HG03575 (cell line): ENCODE data around the gene IQCE.

ENCODE experiments used
- ATAC-seq: cut with Tn5 transposase; IDR thresholded peaks from one replicate; pipeline ENCODE4 v1.9.1; 2021; ENCODE audit not compliant: unreplicated experiment, insufficient number of reproducible peaks, low FRiP score; ENCODE audit errors: extremely low read depth

Gene IQCE

DNA sequence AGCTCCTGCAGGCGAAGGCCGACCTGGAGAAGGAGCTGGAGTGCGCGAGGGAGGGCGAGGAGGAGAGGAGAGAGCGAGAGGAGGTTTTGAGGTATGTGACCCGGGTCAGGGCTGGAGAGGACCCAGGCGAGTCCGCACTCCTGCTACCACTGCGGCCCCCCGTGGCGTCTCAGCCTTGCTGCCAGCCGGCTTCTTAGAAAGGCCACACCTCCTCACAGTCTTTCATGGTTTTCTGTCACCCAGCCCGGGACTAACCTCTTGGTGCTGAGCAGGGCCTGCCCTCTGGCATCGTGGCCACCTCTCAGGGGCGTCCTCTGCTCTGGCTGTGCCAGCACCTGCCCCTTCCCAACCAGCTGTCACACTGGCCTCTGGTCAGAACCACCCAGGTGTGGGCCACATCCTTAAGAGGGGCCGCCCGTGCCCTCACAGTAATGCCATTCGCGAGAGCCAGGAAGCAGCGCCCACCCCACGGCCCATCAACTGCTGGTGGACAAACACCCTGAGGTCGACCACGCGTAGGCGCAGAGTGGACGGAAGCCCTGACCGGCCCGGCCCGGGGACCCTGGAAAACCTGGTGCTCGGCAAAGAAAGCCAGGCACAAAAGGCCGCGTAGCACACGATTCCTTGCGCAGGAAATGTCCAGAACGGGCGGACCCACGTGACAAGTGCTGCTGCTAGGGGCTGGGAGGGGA, 34.4 kb downstream of the IQCE start:
- ATAC-seq = no peak

DNA sequence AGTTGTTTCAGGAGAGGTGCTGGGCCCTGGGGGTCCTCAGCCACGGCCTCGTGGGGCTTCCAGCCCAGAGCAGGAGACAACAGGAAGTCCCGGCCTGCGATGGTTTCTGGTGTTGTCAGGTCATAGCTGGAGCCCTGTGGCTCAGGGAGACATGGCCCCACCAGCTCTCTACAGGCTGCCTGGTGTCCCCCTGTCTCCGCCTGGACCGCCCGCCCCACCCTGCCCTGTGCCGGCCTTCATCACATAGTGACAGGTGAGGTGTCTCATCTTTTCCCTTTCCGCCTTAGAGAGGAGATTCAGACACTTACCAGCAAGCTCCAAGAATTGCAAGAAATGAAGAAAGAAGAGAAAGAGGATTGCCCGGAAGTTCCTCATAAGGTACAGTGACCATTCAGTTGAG, 35.8 kb downstream of the IQCE start:
- ATAC-seq = no peak

DNA sequence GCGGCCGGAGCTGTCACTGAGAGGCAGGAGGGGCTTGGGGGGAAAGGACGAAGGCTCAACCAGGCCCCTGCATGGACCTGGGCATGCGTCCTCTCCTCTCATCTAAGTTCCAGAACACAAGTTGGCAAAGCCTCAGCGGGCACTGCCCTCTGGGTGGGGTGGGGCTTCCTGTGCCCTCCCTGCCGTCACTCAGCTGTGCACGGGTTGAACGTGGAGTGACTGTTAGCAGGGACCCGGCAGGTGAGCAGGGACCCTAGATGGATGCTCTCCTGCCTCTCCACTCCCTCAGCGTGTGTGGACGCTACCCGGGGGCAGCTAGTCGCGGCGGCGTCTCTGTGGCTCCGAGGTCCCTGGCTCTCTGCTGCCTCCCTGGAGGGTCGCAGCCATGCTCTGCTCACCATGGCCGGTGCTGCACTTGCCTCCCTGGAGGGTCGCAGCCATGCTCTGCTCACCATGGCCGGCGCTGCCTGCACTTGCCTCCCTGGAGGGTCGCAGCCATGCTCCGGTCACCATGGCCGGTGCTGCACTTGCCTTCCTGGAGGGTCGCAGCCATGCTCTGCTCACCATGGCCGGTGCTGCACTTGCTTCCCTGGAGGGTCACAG, 36.6 kb downstream of the IQCE start:
- no peak for ATAC-seq

DNA sequence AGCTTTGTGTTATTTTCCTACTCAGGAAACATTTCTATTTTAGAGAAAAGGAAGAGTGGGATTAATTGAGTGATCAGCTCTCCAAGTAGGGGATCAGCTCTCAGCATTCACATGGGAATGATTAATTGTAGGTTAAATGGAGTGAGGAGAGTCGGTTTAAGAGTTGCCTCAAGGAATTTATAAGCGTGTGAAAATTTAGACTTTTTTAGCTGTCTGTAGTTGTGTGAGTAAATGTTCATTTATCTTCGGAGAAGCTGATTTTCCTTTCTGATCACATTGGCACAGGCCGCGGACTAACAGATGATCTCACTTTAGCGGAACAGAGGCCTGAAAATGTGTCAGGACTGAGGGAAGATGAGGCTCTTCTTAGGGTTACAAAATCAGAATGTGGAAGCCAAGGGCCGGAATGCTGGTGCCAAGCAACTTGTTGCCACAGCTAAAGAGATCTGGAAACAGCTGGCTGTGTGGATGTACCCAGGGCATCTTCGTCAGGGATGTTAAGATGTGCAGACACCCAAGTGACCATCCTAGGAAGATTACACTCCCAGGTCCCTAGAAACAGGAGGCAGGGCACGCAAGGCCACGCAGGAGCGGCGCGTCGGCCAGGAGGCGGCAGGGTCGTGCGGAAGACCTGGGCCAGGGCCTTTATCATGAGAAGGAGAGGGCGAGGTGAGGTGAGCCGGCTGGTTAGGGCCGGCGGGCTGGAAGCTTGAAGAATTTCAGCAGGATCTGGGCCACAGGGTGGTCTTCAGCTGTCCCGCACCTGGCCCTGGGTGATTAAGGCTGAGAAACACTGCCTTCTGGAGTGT, 37.9 kb downstream of the IQCE start:
- ATAC-seq = no peak

DNA sequence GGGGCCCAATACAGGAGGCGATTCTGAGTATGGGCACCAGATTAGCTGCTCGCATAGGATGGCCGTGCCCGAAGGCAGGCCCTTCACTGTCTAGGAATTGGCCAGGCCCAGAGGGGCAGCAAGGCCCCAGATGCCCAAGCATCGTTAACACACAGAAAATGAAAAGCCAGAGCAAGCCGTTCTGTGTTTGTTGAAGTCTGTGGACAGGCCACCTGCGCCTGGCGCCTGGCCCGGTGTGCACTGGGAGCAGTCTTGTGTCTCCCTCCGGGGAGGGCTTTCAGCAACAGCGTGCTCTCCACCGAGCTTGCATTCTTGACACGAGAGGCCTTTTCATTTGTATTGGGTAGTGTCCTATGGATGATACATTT, 38.5 kb downstream of the IQCE start:
- no peak for ATAC-seq

DNA sequence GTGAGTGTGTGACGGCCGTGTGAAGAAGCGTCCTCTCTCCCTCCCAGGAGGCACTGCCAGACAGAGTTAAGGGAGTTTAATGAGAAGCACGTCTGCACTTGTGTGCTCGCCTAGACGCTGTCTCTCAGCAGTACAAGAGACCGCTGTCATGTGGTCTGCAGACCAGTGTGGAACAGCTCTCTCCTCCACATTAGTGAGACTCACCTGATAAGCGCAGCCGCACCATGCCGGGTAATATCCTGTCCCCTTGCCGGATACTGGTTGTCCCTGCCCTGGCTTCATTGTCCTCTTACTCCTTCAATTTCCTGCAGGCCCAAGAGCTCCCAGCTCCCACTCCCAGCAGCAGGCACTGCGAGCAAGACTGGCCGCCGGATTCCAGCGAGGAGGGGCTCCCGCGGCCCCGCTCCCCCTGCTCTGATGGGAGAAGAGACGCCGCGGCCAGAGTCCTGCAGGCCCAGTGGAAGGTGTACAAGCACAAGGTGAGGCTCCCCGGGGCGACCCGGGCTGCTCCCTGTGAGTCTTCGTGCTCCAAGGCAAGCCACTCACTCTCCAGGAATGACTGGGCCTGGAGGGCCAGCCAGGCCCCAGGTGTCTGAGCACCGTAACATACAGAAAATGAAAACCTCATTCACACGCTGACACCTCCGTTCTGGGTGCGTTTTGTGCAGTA, 39.5 kb downstream of the IQCE start:
- no peak for ATAC-seq

DNA sequence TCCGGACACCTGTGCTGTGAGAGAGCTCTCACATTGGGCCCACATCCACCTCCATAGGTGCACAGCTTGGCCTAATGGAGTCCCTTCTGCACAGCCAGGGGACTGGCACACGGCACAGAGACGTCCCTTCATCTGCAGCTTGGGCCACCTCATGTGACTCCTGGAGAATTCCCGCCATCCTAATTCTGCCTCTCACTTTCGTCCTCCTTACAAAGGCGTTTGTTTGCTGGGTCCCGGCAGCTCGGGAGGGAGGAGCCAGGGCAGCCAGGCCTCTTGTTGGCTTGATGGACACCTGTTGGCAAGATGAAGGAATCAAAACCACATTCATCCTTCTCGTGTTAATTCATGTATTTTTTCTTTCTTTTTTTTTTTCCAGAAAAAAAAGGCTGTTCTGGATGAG, 42.3 kb downstream of the IQCE start:
- ATAC-seq = no peak

DNA sequence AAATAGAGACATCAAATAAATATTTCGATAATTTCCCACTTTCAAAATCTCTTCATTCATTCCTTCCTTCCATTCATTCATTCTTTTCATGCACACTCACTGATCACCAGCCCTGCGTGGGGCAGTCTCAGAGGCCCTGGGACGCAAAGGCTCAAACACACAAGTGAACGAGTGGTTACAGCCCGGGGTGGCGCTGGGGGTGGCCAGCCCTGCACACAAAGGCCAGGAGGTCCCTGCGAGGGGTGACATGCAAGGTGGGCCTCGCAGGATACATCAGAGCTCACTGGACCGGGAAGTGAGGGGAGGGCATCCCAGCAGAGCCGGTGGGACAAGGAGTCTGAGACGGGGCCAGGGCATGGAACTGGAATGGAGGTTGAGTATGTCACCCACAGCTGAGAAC, 43.1 kb downstream of the IQCE start:
- ATAC-seq = no peak

DNA sequence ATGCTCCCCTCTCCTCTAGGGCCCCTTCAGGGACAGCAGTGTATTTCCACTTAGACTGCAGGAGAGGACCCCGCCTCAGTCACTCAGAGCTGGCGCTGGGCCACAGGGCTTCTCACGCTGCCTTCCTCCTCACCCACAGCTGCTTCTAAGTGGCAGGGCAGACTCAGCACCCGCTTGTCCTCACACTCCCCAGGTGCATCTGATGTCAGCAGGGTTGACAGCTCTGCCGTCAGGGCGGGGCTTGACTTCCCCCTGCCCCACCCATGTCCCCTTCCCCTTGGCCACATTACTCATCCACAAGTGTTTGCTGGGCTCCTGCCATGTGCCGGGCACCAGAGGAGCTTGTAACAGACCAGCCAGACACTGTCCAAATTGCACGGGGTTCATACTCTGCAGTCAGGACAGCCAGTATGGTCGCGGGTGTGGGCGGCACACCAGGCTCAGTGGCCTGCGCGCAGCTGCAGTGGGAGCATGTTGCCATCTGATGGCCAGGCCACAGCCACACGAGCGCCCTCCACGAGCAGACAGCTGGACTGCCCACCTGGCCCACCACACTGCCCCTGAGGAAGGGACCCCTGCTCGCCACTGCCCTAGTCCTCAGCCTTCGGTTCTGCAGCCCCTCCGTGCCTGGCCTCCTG, 43.7 kb downstream of the IQCE start:
- no peak for ATAC-seq

DNA sequence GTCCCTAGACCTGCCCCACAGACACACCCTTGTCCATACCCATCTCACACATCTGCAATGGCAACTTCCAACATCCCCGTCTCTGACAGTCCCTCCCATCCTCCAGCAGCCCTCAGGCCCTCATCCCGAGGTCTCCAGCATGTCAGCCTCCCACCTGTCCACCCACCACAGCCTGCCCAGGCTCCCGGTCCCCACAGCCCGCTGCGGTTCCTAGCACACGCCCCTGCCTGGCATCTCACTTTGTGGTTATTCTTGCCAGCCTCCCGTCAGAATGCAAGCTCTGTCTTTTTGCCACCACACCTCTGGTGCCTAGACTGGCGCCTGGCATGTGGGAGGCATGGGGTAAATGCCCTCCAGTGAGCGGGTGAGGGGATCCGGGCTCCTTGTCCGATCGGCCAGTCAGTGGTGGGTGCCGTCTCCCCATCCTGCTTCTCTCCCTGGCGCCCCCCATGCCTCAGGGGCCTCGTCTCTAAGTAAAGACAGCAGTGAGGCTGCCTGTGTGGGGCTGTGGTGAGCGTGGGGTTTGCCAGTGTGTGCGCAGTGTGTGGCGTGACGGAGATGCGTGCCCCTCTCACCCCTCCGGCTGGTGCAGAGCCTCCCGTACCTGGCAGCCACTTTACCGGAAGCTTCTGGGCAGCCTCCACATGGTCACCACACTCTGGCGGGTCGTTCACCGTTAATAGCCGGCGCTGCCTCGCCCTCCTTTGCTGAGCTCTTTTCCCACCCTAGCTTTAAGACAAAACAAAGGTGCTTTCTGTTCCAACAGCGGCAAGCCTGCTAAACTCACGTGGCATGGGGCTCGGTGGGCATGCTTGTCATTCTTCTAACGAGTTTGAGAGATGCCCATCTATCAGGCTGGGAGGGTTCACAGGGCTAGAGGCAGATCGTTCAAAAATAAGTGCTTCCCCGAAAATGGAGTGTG, 44.5 kb downstream of the IQCE start:
- ATAC-seq = no peak

DNA sequence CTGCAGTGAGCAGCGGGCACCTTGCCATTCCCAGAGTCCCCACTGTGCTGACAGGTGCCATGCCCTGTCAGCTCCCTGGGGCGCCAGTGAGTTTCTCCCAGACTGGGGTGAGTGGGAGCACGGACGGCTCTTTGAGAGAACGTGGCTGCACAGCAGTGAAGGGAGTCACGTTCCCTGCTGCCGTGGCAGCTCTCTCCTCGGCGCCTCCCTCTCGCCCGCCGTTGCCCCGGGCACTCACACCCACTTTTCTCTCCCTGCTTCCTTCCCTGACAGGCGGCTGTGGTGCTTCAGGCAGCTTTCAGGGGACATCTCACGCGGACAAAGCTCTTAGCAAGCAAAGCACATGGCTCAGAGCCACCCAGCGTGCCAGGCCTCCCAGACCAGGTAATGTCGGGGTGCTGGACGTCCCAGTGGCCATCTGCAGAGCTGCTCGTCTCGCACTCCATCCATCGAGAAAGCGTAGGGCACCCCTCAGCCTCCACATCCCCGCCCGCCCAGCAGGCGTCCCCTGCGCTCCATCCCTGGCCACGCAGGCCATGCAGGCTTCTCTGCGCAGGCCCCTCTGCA, 45.9 kb downstream of the IQCE start:
- ATAC-seq = no peak

DNA sequence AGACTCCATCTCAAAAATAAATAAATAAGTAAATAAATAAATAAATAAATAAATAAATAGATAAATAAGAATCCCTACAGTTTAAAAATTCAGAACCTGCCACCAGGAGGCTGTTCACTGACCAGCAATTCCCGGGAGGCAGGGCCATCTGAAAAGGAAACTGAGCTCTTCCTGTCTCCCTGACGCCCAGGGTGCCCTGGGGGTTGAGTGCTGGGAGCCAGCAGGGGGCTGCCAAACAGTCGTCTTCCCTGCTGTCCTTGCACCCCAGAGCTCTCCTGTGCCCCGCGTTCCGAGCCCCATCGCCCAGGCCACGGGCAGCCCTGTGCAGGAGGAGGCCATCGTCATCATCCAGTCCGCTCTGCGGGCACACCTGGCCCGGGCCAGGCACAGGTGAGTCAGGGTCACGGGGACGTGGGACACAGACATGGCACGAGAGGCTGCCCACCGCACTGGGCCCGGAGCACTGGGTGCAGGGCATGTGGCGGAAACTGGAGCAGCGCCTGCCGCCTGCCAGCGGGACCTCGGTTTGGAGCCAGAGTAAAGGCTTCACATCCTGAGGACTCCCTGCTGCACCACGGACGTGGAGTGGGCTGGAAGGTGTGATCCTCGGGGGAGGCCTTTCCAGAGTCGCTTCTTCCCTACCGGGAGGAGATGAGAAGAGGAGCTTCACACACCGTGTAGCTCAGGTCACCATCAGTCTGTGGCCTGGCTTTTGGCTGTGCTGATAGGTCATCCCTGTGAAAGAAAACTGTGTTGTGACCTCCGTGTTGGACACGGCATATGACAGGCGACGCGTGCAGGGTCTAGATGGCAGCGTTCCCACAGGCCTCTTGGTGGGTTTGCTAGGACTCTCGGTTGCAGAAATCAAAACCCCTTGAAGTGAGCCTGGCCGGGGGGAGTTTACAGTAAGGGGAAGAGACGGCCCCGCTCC, 47.1 kb downstream of the IQCE start:
- ATAC-seq = no peak

DNA sequence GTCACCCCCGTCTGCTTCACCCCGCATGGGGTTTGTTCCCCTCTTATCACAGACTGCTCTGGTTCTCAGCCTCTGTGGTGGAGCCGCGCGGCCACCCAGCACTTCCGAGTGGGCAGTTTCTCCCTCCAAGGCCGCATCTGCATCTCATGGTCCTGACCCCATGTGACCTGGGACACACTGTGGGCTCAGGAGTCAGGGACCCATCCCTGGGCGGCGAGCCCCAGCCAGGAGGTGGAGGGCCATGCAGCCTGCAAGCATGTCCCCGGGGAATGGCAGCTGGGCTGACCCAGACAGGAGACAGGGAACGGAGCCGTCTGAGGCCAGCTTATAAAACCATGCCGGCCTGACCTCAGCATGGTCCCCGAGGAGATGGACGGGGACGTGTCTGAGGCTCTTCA, 47.8 kb downstream of the IQCE start:
- no peak for ATAC-seq

DNA sequence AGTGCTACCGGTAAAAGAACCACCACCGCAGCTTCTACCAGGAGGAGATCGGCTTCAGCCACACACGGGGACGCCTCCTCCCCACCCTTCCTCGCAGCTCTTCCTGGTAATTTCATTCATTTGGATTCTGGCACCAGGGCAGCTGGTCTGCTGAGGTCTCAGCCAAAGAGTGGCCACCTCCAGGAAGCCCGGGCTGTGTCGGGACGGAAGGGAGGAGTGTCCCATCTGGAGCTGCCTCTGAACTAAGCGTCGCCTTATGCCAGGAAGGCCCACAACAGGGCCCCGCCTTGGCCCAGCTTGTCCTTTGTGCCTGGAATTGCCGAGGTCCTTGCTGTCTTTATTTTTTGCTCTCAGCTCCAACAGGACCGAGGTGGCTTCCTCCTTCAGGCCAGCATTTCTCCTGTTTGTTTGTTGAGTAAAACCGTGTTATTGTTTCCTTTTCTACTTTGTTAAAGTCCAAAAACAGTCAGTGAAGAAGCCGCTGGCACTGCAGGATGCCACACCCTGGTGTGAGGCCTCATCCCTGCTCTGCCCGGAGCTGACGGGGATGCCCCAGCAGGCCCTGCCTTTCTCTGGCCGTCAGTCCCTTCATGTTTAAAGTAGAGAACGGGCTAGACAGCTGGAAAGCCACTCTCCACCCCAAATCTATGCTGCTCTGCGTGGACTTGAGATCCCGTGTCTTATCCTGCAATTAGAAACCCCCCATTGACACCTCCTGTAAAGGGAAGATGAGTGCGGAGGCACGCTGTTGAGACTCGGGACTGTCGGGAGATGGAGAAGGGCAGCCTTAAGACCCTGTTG, 48.5 kb downstream of the IQCE start:
- no peak for ATAC-seq

DNA sequence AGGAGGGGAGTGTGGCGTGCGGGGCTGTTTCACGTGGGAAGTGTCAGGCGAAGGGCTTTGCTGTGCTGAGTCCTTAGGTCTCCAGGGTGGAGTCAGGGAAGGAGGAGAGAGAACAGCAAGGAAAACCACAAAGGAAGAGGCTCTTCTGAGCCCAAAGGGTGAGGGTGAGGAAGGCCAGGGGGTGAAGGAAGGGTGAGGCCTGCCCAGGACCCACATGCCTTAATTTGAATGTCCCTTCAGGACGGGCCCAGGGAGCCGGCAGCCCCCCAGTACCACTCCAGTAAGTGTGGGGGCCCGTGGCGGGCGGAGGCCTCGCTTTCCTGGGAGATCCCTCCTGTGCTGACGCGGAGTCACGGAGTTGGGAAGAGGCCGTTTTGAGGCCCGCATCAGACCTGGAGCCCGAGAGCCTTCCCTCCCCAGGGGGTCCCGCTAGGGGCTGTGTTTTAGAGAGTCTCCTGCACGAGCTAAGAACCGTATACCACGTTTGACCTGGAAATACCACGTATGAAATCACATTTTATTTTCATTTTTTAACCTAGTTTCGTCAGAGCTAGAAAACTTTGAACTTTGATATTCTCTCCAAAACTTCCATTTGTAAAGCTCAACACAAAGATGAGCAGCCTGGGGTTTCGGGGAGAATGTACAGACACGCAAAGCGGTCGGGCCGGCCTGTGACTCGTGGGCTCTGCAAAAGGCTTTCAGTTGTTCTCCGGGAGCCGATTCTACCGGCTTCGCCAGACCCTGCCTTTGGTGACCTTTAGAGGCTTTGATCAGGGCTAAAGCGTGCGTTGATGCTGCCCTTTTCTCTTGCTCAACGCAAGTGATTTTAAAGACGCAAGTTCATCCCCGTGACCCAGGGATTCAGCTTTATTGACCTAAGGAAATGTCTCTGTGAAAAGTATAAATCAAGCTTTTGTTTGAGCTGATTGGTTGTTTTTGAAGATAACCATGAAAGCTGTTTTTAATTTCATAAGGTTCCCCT, 49.4 kb downstream of the IQCE start:
- no peak for ATAC-seq
